Amygdala (tissue), 56 donors: ENCODE data around the gene IP6K2.
"Not testable (repeated sequence)": the region's sequence is repeated elsewhere in the genome, so short reads cannot be mapped to it uniquely, and the experiment has no call there.

Source experiments
- DNase-seq, 56 donors: peaks; one replicate each; lab custom pipeline; 2025; lab: John Stamatoyannopoulos, UW

IP6K2 gene

GRCh38 chr3:48716982-48717746 lies at the start of gene IP6K2:
Gene IP6K2 (minus strand): TSS chr3:48717221. CDS start chr3:48695291, 21,930 bp downstream.
- peak; percentile 81 to 99 (median 97) for DNase-seq

GRCh38 chr3:48765376-48765775 lies 48.4 kb upstream of the IP6K2 start:
- peak in 1 of 56 donors; percentile 17 for DNase-seq

- no peak for DNase-seq
Observed at GRCh38 chr3:48762816-48763215, 45.8 kb upstream of the IP6K2 start.

- DNase-seq = not testable (repeated sequence)
Observed at GRCh38 chr3:48759991-48760540, 43.0 kb upstream of the IP6K2 start.

- DNase-seq = not testable (repeated sequence)
Observed at GRCh38 chr3:48759531-48759930, 42.5 kb upstream of the IP6K2 start.

GRCh38 chr3:48759071-48759470 lies 42.0 kb upstream of the IP6K2 start:
- no peak for DNase-seq

GRCh38 chr3:48756640-48757039 lies 39.6 kb upstream of the IP6K2 start:
- DNase-seq = no peak

- DNase-seq = no peak
Observed at GRCh38 chr3:48750856-48751255, 33.8 kb upstream of the IP6K2 start.

- peak in 5 of 56 donors; percentile 15 to 40 (median 20) for DNase-seq
Observed at GRCh38 chr3:48748754-48749153, 31.7 kb upstream of the IP6K2 start.

- DNase-seq = peak in 9 of 56 donors; percentile 15 to 52 (median 23)
Observed at GRCh38 chr3:48747706-48748105, 30.7 kb upstream of the IP6K2 start.

- DNase-seq = peak in 17 of 56 donors; percentile 8 to 62 (median 19)
Observed at GRCh38 chr3:48747015-48747615, 30.1 kb upstream of the IP6K2 start.

GRCh38 chr3:48743773-48744172 lies 26.8 kb upstream of the IP6K2 start:
- no peak for DNase-seq

GRCh38 chr3:48741226-48741625 lies 24.2 kb upstream of the IP6K2 start:
- DNase-seq = not testable (repeated sequence)

GRCh38 chr3:48739955-48740823 lies 23.2 kb upstream of the IP6K2 start:
- peak in 55 of 56 donors; percentile 29 to 95 (median 85) for DNase-seq

GRCh38 chr3:48739617-48739954 lies 22.6 kb upstream of the IP6K2 start:
- no peak for DNase-seq

GRCh38 chr3:48738926-48739616 lies 22.1 kb upstream of the IP6K2 start:
- no peak for DNase-seq

GRCh38 chr3:48738144-48738536 lies 21.1 kb upstream of the IP6K2 start:
- no peak for DNase-seq

GRCh38 chr3:48735075-48735767 lies 18.2 kb upstream of the IP6K2 start:
- DNase-seq = not testable (repeated sequence)

GRCh38 chr3:48734541-48734940 lies 17.5 kb upstream of the IP6K2 start:
- DNase-seq = not testable (repeated sequence)
